HEK293T (cell line): ENCODE measurements around the gene NBAS.

Experiments
- BHLHE40 ChIP-seq: fragments of 450-650 bp; IDR thresholded peaks from 2 replicates; pipeline ENCODE4 v1.6.1; 2016; ENCODE audit warnings: mild to moderate bottlenecking, moderate library complexity, borderline replicate concordance
- FOXA1 ChIP-seq: fragments of 450-650 bp; IDR thresholded peaks from 2 replicates; pipeline ENCODE4 v1.6.1; 2016; ENCODE audit warnings: mild to moderate bottlenecking
- L3MBTL2 ChIP-seq: fragments of 450-650 bp; conservative IDR thresholded peaks from 2 replicates; pipeline ENCODE4 v1.6.1; 2016; ENCODE audit warnings: mild to moderate bottlenecking
- SUZ12 ChIP-seq: fragments of 450-650 bp; IDR thresholded peaks from 2 replicates; pipeline ENCODE4 v1.6.1; 2016; ENCODE audit warnings: mild to moderate bottlenecking
- TARDBP ChIP-seq: fragments of 450-650 bp; IDR thresholded peaks from 2 replicates; pipeline ENCODE4 v1.6.1; 2016

- TF ChIP-seq L3MBTL2: no peak
- TF ChIP-seq FOXA1: no peak
- TF ChIP-seq TARDBP: no peak
- TF ChIP-seq BHLHE40: no peak
- no peak for TF ChIP-seq SUZ12
These were observed 22.3 kb downstream of the NBAS start for GRCh38 chr2:15538792-15539191.
